Aorta (tissue), 5 donors: ENCODE results near the gene SRCAP. TPM values are rescaled to one million over a fixed set of nuclear protein-coding genes. Genes with fewer than 3 reads are reported as not detected.
A peak's percentile ranks its signal among the peaks of the same experiment; 100 is the strongest.

Experiments
- ATAC-seq: fragments of 200-7000 bp; cut with Tn5 transposase; one replicate; pipeline ENCODE4 v1.9.1; 2022; ENCODE audit warnings: moderate library complexity; ENCODE audit not compliant: low FRiP score
- DNase-seq, 2 donors: peaks; one replicate each; pipeline ENCODE4 v3.0.0-alpha.2; 2020
- H3K27ac ChIP-seq, 2 donors: one replicate each; pipeline ENCODE4 v1.5.1; 2013; ENCODE audit warnings: low read length in 2 of 2, mild to moderate bottlenecking in 2 of 2, moderate library complexity in 2 of 2, control low read depth in 1 of 2, inconsistent platforms in 1 of 2, low read depth in 1 of 2
- H3K27me3 ChIP-seq, 2 donors: one replicate each; pipeline ENCODE4 v1.6.1; 2013; ENCODE audit warnings: control low read depth in 1 of 2, low read length in 1 of 2, mild to moderate bottlenecking in 1 of 2, moderate library complexity in 1 of 2; ENCODE audit not compliant: insufficient read depth in 2 of 2, control insufficient read depth in 1 of 2
- H3K36me3 ChIP-seq, 2 donors: one replicate each; pipeline ENCODE4 v1.6.1; 2013; ENCODE audit warnings: control low read depth in 1 of 2, low read length in 1 of 2, mild to moderate bottlenecking in 1 of 2; ENCODE audit not compliant: insufficient read depth in 2 of 2, control insufficient read depth in 1 of 2
- H3K4me1 ChIP-seq, 2 donors: one replicate each; pipeline ENCODE4 v1.6.1; 2013; ENCODE audit warnings: low read length in 2 of 2, control low read depth in 1 of 2, mild to moderate bottlenecking in 1 of 2, moderate library complexity in 1 of 2; ENCODE audit not compliant: insufficient read depth in 2 of 2, control insufficient read depth in 1 of 2
- H3K4me3 ChIP-seq, 2 donors: one replicate each; pipeline ENCODE4 v1.5.1; 2013; ENCODE audit warnings: low read length in 2 of 2, control low read depth in 1 of 2, mild to moderate bottlenecking in 1 of 2
- H3K9me3 ChIP-seq: one replicate; pipeline ENCODE4 v1.6.1; 2013; ENCODE audit warnings: mild to moderate bottlenecking, low read length; ENCODE audit not compliant: control insufficient read depth
- WGBS, 2 donors: extraction: QIAGEN DNeasy Blood & Tissue Kit; methylation state at CpG; one replicate each; pipeline ENCODE4 v1.1.7; 2013; 5-methylcytosine and 5-hydroxymethylcytosine counted together
- intact Hi-C, 2 donors: fragments of 100-400 bp; cut with DNase I; formaldehyde crosslinking; loops; one replicate each; pipeline versions ENCODE4 v1.14.2 to v1.15.0; 2022
- polyA plus RNA-seq, 2 donors: library from polyadenylated mRNA; stranded (reverse); fragments of 200-250 nt; gene quantifications; one replicate each; pipeline ENCODE4 v1.2.3, GENCODE V29; 2013
- total RNA-seq, 2 donors: library from RNA; stranded (reverse); fragmentation: NEBNext Ultra II Directional; extraction: Animal tissue kit (Norgen Biotek cat#: 25700); gene quantifications; one replicate each; pipeline ENCODE4 v1.2.1, GENCODE V29; 2021
- donor health status: healthy with polysubstance abuse.
- donor health status: Bipolar disorder and iron deficiency.
- donor health status: DM: no; HTN: no; CAD: no.
- donor health status: DM: no; HTN: no; CAD: no.
- donor health status: DM: yes; HTN: yes; CAD: no.

Gene SRCAP
- total and polyA plus RNA-seq, 4 donors = 7.1 to 66.2 (median 34.9) TPM

GRCh38 chr16:30655815-30656347 lies 43.1 kb upstream of the SRCAP start:
- H3K36me3 ChIP-seq = peaks cover 0 to 8% of the 10 kb centered on the region in 2 donors
- no peak for ATAC-seq
- intact Hi-C loops = loop anchor here (5.0 to 10.0 kb wide), 3 partner anchors 36 to 281 kb away; partner anchors contain the start of genes MYL11 (in 1 of the 2), SEPHS2 (in 1 of the 2) and TBC1D10B (in 1 of the 2)
- 92 to 94% methylated on average over 12 of the region's 12 CpGs for WGBS, 2 donors
- no peaks in the 10 kb centered on the region for H3K9me3 ChIP-seq
- DNase-seq = no peak
- H3K4me3 ChIP-seq = no peak overlapping the region
- H3K27ac ChIP-seq = peak overlapping the region in 1 of 2 donors; percentile 1
- H3K4me1 ChIP-seq = no peaks in the 10 kb centered on the region
- H3K27me3 ChIP-seq = no peaks in the 10 kb centered on the region

- ATAC-seq = no peak
- WGBS, 2 donors = 90 to 95% methylated on average over 8 of the region's 8 CpGs
- Histone ChIP-seq H3K27ac (no peak overlapping the region), H3K4me1 (no peaks in the 10 kb centered on the region), H3K4me3 (no peak overlapping the region), H3K36me3 (peaks cover 0 to 8% of the 10 kb centered on the region in 2 donors), H3K27me3 (no peaks in the 10 kb centered on the region), H3K9me3 (no peaks in the 10 kb centered on the region)
- intact Hi-C loops = loop anchor here (5.0 to 10.0 kb wide), 3 partner anchors 36 to 282 kb away; partner anchors contain the start of genes MYL11 (in 1 of the 2), SEPHS2 (in 1 of the 2) and TBC1D10B (in 1 of the 2)
- no peak for DNase-seq
These were observed 42.6 kb upstream of the SRCAP start for GRCh38 chr16:30656388-30656787.

GRCh38 chr16:30656974-30657865 lies 41.8 kb upstream of the SRCAP start:
- Histone ChIP-seq H3K9me3 (no peaks in the 10 kb centered on the region), H3K27ac (peak overlapping the region in 1 of 2 donors; percentile 68), H3K4me3 (no peak overlapping the region), H3K4me1 (no peaks in the 10 kb centered on the region), H3K27me3 (no peaks in the 10 kb centered on the region), H3K36me3 (peaks cover 0 to 10% of the 10 kb centered on the region in 2 donors)
- DNase-seq (no peak), ATAC-seq (no peak)
- intact Hi-C loops = loop anchor here (5.0 to 10.0 kb wide), 3 partner anchors 35 to 282 kb away; partner anchors contain the start of genes MYL11 (in 1 of the 2), SEPHS2 (in 1 of the 2) and TBC1D10B (in 1 of the 2)
- whole genome bisulfite sequencing, 2 donors = 29 to 30% methylated on average over 32 of the region's 32 CpGs

- no peaks in the 10 kb centered on the region for H3K9me3 ChIP-seq
- intact Hi-C loops = loop anchor here (1.0 to 10.0 kb wide), 6 partner anchors 8 to 283 kb away; partner anchors contain the start of genes FBXL19 (in 1 of the 2), MYL11 (in 1 of the 2), PRR14 (in 1 of the 2) and SEPHS2 (in 1 of the 2)
- WGBS, 2 donors = 0 to 1% methylated on average over 74 to 86 of the region's 86 CpGs
- H3K27me3 ChIP-seq = no peaks in the 10 kb centered on the region
- peak; percentile 95 for ATAC-seq
- H3K4me3 ChIP-seq = peak within 1 kb of the TSS; percentile 94 to 97
- no peaks in the 10 kb centered on the region for H3K4me1 ChIP-seq
- peak within 1 kb of the TSS; percentile 91 to 92 for H3K27ac ChIP-seq
- H3K36me3 ChIP-seq = peaks cover 0 to 13% of the 10 kb centered on the region in 2 donors
- peak; percentile 100 for DNase-seq
These were observed 40.9 kb upstream of the SRCAP start, which contains the start of gene FBRS for GRCh38 chr16:30657866-30658730. Gene FBRS, plus strand, starts transcription at chr16:30658431. Its CDS starts 1,088 bp downstream, at chr16:30659519.

GRCh38 chr16:30658731-30659506 lies 40.1 kb upstream of the SRCAP start:
- Histone ChIP-seq H3K27ac (peak overlapping the region; percentile 81 to 91), H3K27me3 (no peaks in the 10 kb centered on the region), H3K4me1 (no peaks in the 10 kb centered on the region), H3K4me3 (peak overlapping the region; percentile 94 to 97), H3K36me3 (peaks cover 0 to 13% of the 10 kb centered on the region in 2 donors), H3K9me3 (no peaks in the 10 kb centered on the region)
- DNase-seq (peak; percentile 88 to 91), ATAC-seq (peak; percentile 68)
- intact Hi-C loops = loop anchor here (1.0 to 10.0 kb wide), 6 partner anchors 9 to 284 kb away; partner anchors contain the start of genes FBXL19 (in 1 of the 2), MYL11 (in 1 of the 2), PRR14 (in 1 of the 2) and SEPHS2 (in 1 of the 2)
- WGBS, 2 donors = 0 to 1% methylated on average over 58 to 64 of the region's 64 CpGs

- Histone ChIP-seq H3K27ac (peak overlapping the region; percentile 81 to 91), H3K36me3 (peaks cover 0 to 10% of the 10 kb centered on the region in 2 donors), H3K9me3 (no peaks in the 10 kb centered on the region), H3K4me1 (no peaks in the 10 kb centered on the region), H3K4me3 (peak overlapping the region; percentile 94 to 97), H3K27me3 (no peaks in the 10 kb centered on the region)
- WGBS, 2 donors = 1% methylated on average over 70 to 84 of the region's 84 CpGs
- intact Hi-C loops = loop anchor here (2.0 to 10.0 kb wide), 5 partner anchors 33 to 285 kb away; partner anchors contain the start of genes FBXL19 (in 1 of the 2), MYL11 (in 1 of the 2), SEPHS2 (in 1 of the 2) and SRCAP (in 1 of the 2)
- DNase-seq = peak in 1 of 2 donors; percentile 80
- no peak for ATAC-seq
These were observed 39.2 kb upstream of the SRCAP start for GRCh38 chr16:30659507-30660423.
